Activated B cell treated with CpG ODN at 0.5 μM for 24 hours (primary cell): ENCODE measurements around the gene RNF220. TPM values are rescaled to one million over a fixed set of nuclear protein-coding genes. Genes with fewer than 3 reads are reported as not detected.

Experiments used
- ATAC-seq: fragments of 200-7000 bp; cut with Tn5 transposase; one replicate; pipeline ENCODE4 v1.10.0; 2021; ENCODE audit warnings: low read depth, mild to moderate bottlenecking, moderate library complexity
- CTCF ChIA-PET: fragments of 350-600 bp; sonication (Branson Sonifier 250); formaldehyde crosslinking; loops from one replicate; lab custom pipeline; 2021; ENCODE audit warnings: antibody characterized with exemption; lab: Charles Lee
- POLR2A ChIA-PET: fragments of 350-600 bp; sonication (Branson Sonifier 250); formaldehyde crosslinking; loops from one replicate; lab custom pipeline; 2021; ENCODE audit warnings: antibody characterized with exemption; lab: Charles Lee
- DNase-seq: peaks from one replicate; pipeline ENCODE4 v3.0.0; 2022
- H3K27ac Mint-ChIP-seq: one replicate; pipeline ENCODE4 v1.8.0; 2020; ENCODE audit warnings: mixed read lengths
- H3K27me3 Mint-ChIP-seq: one replicate; pipeline ENCODE4 v1.8.0; 2021; ENCODE audit warnings: mixed read lengths
- H3K36me3 Mint-ChIP-seq: one replicate; pipeline ENCODE4 v1.8.0; 2021; ENCODE audit warnings: low read depth, mixed read lengths
- H3K4me1 Mint-ChIP-seq: one replicate; pipeline ENCODE4 v1.8.0; 2021; ENCODE audit warnings: mixed read lengths
- H3K4me3 Mint-ChIP-seq: one replicate; pipeline ENCODE4 v1.8.0; 2020; ENCODE audit warnings: mild to moderate bottlenecking, mixed read lengths
- H3K9me3 Mint-ChIP-seq: one replicate; pipeline ENCODE4 v1.8.0; 2020; ENCODE audit warnings: mixed read lengths
- intact Hi-C: fragments of 100-400 bp; cut with micrococcal nuclease; formaldehyde crosslinking; loops from one replicate; pipeline ENCODE4 v1.15.1; 2024
- total RNA-seq: library from RNA; stranded (reverse); gene quantifications from 2 replicates; pipeline ENCODE4 v1.2.3, GENCODE V29; 2022
- TF ChIP-seq, protein P1 (sequence below): fragments of 200-600 bp; IDR thresholded peaks from one replicate; pipeline ENCODE4 v1.8.0; 2022; ENCODE audit warnings: antibody characterized with exemption, mild to moderate bottlenecking

The RNF220 gene
- total RNA-seq, 1 donor from 2014 or later: 103 TPM

DNA sequence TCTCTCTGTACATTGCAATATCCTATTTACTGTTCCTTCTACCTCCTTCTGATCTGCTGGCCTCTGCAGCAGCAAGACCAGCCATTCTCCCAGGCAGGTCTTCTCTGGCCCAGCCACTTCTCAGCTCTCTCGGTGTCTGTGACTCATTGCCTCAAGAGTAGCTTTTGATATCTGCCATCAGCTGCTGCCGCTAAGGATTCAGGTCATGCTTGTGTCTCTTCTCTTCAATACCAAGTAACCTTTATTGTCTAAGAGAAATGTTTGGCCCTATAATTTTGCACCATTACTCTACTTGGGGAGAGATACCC is 167.5 kb downstream of the RNF220 start:
- no peaks in the 10 kb centered on the region for H3K9me3 Mint-ChIP-seq
- H3K4me3 Mint-ChIP-seq: no peak overlapping the region
- intact Hi-C loops: loop anchor here (1.0 kb wide), 1 partner anchor 81 kb away; no protein-coding TSS in a partner anchor
- no peak for ATAC-seq
- no peaks in the 10 kb centered on the region for H3K36me3 Mint-ChIP-seq
- H3K27me3 Mint-ChIP-seq: peaks cover 18% of the 10 kb centered on the region
- H3K4me1 Mint-ChIP-seq: no peaks in the 10 kb centered on the region
- CTCF ChIA-PET: interaction anchor here (0.9 to 3.5 kb wide), 5 partner anchors 9 to 80 kb away, joined by 3 to 41 read pairs (median 3); no protein-coding TSS in a partner anchor
- TF ChIP-seq, protein P1, sequence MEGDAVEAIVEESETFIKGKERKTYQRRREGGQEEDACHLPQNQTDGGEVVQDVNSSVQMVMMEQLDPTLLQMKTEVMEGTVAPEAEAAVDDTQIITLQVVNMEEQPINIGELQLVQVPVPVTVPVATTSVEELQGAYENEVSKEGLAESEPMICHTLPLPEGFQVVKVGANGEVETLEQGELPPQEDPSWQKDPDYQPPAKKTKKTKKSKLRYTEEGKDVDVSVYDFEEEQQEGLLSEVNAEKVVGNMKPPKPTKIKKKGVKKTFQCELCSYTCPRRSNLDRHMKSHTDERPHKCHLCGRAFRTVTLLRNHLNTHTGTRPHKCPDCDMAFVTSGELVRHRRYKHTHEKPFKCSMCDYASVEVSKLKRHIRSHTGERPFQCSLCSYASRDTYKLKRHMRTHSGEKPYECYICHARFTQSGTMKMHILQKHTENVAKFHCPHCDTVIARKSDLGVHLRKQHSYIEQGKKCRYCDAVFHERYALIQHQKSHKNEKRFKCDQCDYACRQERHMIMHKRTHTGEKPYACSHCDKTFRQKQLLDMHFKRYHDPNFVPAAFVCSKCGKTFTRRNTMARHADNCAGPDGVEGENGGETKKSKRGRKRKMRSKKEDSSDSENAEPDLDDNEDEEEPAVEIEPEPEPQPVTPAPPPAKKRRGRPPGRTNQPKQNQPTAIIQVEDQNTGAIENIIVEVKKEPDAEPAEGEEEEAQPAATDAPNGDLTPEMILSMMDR: no peak
- POLR2A ChIA-PET: no interaction called here
- no peak for DNase-seq
- no peak overlapping the region for H3K27ac Mint-ChIP-seq

DNA sequence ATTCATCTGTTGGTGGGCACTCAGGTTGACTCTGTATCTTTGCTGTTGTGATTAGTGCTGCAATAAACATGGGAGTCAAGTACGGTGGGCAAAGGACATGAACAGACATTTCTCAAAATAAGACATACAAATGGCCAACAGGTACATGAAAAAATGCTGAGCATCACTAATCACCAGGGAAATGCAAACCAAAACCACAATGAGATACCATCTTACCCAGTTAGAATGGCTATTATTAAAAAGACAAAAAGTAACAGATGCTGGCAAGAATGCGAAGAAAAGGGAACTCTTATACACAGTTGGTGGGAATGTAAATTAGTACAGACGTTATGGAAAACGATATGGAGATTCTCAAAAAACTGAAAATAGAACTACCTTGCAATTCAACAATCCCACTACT is 170.3 kb downstream of the RNF220 start:
- CTCF ChIA-PET: no interaction called here

DNA sequence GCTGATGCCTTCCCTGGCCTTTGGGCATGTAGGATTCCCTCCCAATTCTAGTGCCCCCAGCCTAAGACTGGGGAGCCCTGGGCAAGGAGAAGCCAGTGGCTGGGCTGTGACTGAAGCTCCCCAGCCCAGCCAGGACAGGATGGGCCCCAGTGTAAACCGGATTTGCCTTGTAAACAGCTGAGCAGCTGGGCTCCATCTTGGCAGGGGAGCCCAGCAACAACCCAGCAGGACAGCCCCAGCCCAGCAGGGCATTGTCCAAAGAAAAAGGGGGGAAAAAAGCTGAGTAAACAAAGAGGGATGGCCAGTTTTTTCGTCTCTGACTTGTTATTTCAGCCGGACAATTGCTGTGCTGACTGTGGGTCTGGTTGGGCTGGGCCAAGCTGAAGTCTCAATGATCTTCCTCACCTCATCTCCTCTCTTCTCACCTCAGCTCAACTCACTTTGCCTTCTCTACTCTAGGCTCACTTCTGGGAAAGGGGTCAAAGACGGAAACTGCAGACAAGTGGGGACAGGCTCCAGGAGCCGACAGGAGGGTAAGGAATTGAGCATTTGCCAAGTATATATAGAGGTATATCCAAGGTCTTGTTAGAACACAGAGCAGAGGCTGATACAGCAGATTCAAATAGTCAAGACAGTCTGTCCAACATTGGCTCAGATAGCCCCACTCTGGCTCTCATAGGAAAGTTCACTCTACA is 171.5 kb downstream of the RNF220 start:
- H3K4me1 Mint-ChIP-seq: no peaks in the 10 kb centered on the region
- H3K9me3 Mint-ChIP-seq: no peaks in the 10 kb centered on the region
- H3K4me3 Mint-ChIP-seq: no peak overlapping the region
- no peaks in the 10 kb centered on the region for H3K36me3 Mint-ChIP-seq
- intact Hi-C loops: no loop called here
- H3K27me3 Mint-ChIP-seq: peaks cover 11% of the 10 kb centered on the region
- POLR2A ChIA-PET: no interaction called here
- no peak for DNase-seq
- TF ChIP-seq, protein P1: no peak
- ATAC-seq: no peak
- CTCF ChIA-PET: no interaction called here
- H3K27ac Mint-ChIP-seq: no peak overlapping the region

More for the DNA sequence above, 170.3 kb downstream of the RNF220 start:
- intact Hi-C loops: no loop called here
- H3K4me3 Mint-ChIP-seq: no peak overlapping the region
- no peaks in the 10 kb centered on the region for H3K36me3 Mint-ChIP-seq
- TF ChIP-seq, protein P1: no peak
- DNase-seq (no peak), ATAC-seq (no peak)
- no peaks in the 10 kb centered on the region for H3K9me3 Mint-ChIP-seq
- POLR2A ChIA-PET: no interaction called here
- H3K4me1 Mint-ChIP-seq: no peaks in the 10 kb centered on the region
- H3K27me3 Mint-ChIP-seq: peaks cover 12% of the 10 kb centered on the region
- H3K27ac Mint-ChIP-seq: no peak overlapping the region

DNA sequence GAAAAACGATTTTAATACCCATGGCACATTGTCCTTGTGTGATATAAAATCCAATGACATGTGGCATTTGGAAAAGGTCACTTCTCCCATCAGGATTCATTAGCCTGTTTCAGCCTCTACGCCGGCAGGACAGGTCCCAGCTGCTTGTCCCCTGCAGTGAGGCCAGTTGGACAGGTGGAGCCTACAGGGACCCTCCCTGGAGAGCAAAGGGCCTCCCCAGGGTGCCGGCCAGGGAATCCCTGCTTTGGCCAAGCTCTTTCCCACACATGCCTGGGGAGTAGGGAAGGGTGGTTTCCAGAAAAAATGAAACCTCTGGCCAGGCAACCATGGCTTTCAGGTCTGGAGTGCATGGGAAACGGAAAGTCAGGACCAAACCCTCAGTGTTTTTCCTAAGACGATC is 176.2 kb downstream of the RNF220 start:
- no peak for ATAC-seq
- ChIA-PET POLR2A (no interaction called here), CTCF (interaction anchor here (0.7 kb wide), 1 partner anchor 8 kb away, joined by 3 read pairs; no protein-coding TSS in a partner anchor)
- Mint-ChIP-seq H3K27me3 (peaks cover 9% of the 10 kb centered on the region), H3K9me3 (no peaks in the 10 kb centered on the region), H3K4me1 (no peaks in the 10 kb centered on the region), H3K27ac (no peak overlapping the region), H3K4me3 (no peak overlapping the region), H3K36me3 (no peaks in the 10 kb centered on the region)
- intact Hi-C loops: no loop called here
- TF ChIP-seq, protein P1: no peak
- no peak for DNase-seq

DNA sequence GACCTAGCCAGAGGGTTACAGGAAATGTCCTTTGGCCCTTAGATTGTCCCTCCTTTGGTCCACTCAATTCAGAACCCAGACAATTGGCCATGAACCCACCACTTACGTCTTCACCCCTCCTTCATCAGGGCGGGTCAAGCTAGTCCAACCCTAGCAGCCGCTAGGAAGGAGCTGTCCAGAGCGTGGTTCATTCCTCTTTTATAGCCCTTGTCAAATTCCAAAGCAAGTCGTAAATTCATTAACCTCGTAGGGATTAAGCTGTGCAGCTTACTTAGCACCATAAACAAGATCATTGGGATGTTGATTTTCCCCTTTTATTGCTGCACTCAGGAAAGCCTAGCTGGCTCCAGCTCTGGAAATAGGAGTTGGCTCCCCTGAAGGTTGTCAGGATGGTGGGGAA is 179.1 kb downstream of the RNF220 start:
- Mint-ChIP-seq H3K27ac (no peak overlapping the region), H3K27me3 (peaks cover 12% of the 10 kb centered on the region), H3K4me1 (no peaks in the 10 kb centered on the region), H3K9me3 (no peaks in the 10 kb centered on the region), H3K4me3 (no peak overlapping the region), H3K36me3 (no peaks in the 10 kb centered on the region)
- CTCF ChIA-PET: no interaction called here
- POLR2A ChIA-PET: no interaction called here
- ATAC-seq (no peak), DNase-seq (no peak)
- intact Hi-C loops: no loop called here
- TF ChIP-seq, protein P1: no peak
